NK-92 (cell line): Measurements from ENCODE around the gene NHP2.

Experiments
- DNase-seq: peaks from one replicate; lab custom pipeline; 2025; ENCODE audit not compliant: unreplicated experiment; lab: John Stamatoyannopoulos, UW

NHP2 gene

DNA sequence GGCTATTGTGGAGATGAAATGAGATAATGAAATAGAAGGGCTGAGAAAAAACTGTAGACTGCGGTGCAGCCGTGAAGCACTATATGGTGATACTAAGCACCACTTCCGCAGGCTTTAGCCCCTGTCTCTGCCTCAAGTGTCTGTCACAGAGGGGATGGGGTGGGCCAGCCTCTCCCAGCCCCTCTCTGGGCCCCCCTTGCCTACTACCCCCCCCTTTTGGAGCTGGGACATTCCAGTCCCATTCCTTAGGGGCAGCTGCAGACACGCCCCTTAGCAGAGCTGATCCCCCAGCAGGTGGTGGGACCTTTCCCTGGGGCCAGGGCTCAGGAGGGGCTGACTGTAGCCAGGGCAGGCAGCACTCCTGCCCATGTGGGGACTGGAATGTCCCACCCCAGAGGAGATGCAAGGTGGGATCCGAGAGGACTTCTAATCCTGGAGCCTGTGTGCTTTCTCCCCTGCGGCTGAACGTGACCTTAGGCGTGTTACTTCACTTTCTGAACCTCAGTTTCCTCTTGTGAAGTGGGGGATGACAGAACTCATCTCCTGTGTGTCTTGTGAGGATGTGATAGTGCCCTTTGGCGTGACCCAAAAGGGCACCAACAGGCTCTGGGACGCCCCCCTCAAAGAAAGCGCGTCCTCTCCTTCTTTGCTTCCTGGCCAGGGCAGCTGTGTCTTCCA lies 38.4 kb downstream of the NHP2 start:
- no peak for DNase-seq

- DNase-seq = no peak
Observed at GRCh38 chr5:178114325-178115135, 39.2 kb downstream of the NHP2 start.

DNA sequence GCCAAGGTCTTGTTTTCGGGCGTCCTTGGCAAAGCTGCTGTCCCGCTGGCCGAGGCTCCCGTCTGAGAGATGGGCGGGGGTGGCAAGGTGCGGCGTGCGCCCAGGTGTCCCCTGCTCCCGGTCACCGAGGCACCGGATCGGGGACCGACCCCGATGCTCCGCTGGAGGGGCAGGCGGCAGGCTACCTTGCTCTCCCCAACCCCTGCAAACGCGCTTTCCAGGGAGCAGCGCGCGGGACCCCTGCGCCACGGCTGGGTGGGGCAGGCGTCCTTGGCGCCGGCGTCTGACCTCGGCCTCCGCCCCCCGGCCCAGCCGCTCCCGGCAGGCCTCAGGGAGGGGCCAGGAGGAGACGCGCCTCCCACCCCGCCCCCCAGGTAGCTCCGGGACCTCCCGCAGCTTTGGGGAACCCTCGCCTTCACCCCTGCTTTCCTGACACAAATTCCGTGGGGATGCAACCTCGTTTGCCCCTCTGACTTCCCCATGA lies 39.8 kb downstream of the NHP2 start:
- no peak for DNase-seq

DNA sequence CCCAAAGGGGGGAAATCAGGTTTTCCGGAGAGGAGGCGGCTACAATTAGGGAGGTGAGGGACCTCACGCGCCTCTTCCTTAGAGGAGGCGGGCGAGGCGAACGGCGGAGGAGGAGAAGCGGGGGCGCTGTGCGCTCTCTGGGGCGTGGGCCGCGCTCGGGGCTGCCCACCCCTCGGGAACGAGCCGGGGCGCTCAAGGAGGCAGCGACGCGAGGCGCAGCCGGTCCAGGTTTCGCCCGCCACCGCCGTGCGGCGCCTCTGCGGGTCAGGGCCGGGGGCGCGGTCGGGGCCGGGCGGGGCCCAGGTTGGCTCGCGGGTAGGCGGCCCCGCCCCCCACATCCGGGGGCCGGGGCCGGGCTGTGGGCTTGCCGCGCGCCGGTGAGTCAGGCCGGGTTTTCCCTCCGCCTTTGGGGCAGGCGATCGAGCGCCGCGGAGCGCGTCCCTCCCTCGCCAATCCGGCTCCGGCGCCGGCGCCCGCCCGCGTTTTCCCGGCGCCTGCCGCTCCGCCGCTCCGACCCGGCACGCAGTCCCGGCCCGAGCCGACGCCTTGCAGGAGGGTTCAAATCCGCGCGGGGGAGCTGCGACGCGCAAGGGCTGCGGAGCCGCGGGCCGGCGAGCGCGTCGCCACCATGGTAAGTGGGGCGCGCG lies 40.4 kb downstream of the NHP2 start, which contains the start of gene N4BP3:
TSS of gene N4BP3 (plus strand) at position 392 of the 647 bp plus-strand sequence. CDS start 6,052 bp downstream, outside the sequence.
- DNase-seq = no peak

DNA sequence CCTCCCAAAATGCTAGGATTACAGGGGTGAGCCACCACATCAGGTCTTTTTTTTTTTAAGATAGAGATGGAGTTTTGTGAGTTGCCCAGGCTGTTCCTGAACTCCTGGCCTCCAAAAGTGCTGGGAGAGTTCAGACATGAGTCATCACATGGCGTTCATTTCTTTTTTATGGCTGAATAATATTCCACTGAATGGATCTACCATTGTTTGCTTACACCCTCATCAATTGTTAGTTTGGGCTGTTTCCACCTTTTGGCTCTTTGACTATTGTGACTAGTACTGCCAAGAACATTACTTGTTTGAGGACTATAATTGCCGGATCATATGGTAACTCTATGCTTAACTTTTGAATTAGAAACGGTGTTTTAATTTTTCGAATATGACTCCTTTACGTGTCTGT lies 41.1 kb downstream of the NHP2 start:
- DNase-seq = no peak

GRCh38 chr5:178111925-178112324 lies 41.8 kb downstream of the NHP2 start:
- DNase-seq = no peak

- DNase-seq = no peak
Observed at GRCh38 chr5:178110511-178110910, 43.2 kb downstream of the NHP2 start.

- no peak for DNase-seq
Observed at GRCh38 chr5:178108966-178109365, 44.7 kb downstream of the NHP2 start.

DNA sequence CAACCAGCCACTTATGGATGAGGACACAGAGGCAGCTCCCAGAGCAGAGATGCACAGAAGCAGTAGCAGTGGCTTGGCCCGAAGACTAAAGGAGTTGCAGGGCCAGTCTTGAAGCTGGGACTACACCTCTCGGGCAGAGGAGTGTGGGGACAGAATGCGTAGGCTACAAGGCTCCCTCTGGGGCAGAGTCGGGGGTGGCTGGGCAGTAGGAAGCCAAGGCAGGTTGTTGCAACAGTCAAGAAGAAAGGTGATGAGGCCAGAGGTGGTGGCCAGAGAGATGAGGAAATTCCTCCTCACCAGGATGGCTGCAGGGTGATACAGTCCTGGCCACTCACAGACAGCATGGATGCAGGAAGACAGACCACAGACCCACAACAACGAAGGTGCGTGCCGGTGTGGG lies 45.2 kb downstream of the NHP2 start:
- DNase-seq = no peak

GRCh38 chr5:178107756-178108310 lies 45.9 kb downstream of the NHP2 start:
- DNase-seq = no peak

GRCh38 chr5:178106556-178107239 lies 47.0 kb downstream of the NHP2 start:
- DNase-seq = no peak

DNA sequence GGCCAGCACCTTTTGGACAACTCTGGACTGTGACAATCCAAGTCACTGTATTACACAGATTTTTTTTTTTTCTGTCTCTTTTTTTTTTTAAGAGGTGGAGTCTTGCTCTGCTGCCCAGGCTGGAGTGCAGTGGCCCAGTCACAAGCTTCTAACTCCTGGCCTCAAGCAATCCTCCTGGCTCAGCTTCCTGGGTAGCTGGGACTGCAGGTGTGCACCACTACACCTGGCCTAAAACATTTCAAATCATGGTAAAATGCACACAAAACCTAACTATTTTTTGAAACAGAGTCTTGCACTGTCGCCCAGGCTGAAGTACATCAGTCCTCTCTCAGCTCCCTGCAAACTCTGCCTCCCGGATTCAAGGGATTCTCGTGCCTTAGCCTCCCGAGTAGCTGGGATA lies 47.6 kb downstream of the NHP2 start:
- no peak for DNase-seq

DNA sequence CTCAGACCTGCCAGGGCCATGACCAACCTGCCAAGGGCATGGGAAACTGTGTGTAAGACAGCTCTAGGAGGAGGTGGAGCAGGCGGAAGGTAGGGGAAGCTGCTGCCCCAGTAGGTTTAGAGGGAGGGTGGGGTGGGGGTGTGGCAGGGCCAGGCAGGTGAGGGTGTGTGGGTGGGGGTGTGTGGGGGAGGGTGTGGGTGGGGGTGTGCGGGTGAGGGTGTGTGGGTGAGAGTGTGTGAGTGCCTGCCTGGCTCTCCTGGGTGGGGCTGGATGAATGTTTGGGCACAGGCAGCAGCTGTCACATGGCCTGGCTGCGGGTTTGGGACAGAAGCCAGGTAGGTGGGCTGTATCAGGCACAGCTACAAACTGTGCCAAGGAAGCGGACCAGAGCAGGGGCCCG lies 49.2 kb downstream of the NHP2 start:
- DNase-seq = no peak

DNA sequence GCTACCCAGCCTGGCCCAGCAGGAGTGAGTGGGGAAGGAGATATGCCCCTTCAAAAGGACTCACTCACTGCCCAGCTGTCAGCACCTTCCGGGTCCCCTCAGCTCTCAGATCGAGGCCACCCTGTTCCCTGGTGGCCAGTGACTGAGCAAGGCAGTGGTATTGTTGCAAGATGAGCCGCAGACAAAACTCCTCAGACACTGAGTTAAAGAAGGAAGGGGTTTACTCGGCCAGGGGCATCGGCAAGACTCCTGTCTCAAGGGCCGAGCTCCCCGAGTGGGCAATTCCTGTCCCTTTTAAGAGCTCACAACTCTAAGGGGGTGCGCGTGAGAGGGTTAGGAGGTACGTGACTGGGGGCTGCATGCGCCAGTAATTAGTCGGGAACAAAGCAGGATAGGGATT lies 50.1 kb downstream of the NHP2 start:
- no peak for DNase-seq
